Gastroesophageal sphincter (tissue), 4 donors: Measurements from ENCODE around the gene PROC. TPM values are rescaled to one million over a fixed set of nuclear protein-coding genes. Genes with fewer than 3 reads are reported as not detected.
A peak's percentile ranks its signal among the peaks of the same experiment; 100 is the strongest.

Experiments
- ATAC-seq: fragments of 150-250 bp; one replicate; pipeline ENCODE4 v1.9.1; 2016; ENCODE audit warnings: mild to moderate bottlenecking, moderate library complexity
- H3K27ac ChIP-seq, 4 donors: fragments of 200-600 bp; sonication (generic) in 3 of 4; 1 replicate in 3 of 4; 2 replicates in 1 of 4; pipeline ENCODE4 v1.5.1; 2016 to 2019
- H3K27me3 ChIP-seq: fragments of 200-600 bp; sonication (generic); one replicate; pipeline ENCODE4 v1.5.1; 2019
- H3K36me3 ChIP-seq, 2 donors: fragments of 200-600 bp; sonication (generic); one replicate each; pipeline ENCODE4 v1.5.1; 2019; ENCODE audit warnings: control low read depth in 1 of 2
- H3K4me1 ChIP-seq, 3 donors: fragments of 200-600 bp; sonication (generic); 1 replicate in 2 of 3; 2 replicates in 1 of 3; pipeline ENCODE4 v1.5.1; 2016 to 2019; ENCODE audit warnings: control low read depth in 2 of 3
- H3K4me3 ChIP-seq, 2 donors: fragments of 200-600 bp; sonication (generic); one replicate each; pipeline ENCODE4 v1.5.1; 2019; ENCODE audit warnings: mild to moderate bottlenecking in 1 of 2, moderate library complexity in 1 of 2
- H3K9me3 ChIP-seq, 3 donors: fragments of 200-600 bp; sonication (generic); one replicate each; pipeline ENCODE4 v1.5.1; 2017 to 2019; ENCODE audit warnings: control low read depth in 2 of 3
- CTCF ChIP-seq, 4 experiments: fragments of 200-600 bp in 2 of 4; fragments of 450-650 bp in 2 of 4; sonication (generic) in 1 of 4; IDR thresholded peaks; one replicate each; pipeline ENCODE4 v1.5.1; 2017 to 2019; ENCODE audit warnings: antibody characterized with exemption in 4 of 4, mild to moderate bottlenecking in 2 of 4, moderate library complexity in 2 of 4
- EP300 ChIP-seq: sonication (generic); formaldehyde crosslinking; IDR thresholded peaks from one replicate; pipeline ENCODE4 v1.6.1; 2017; ENCODE audit warnings: antibody characterized with exemption, mild to moderate bottlenecking
- POLR2A ChIP-seq, 2 donors: fragments of 450-650 bp; IDR thresholded peaks; one replicate each; pipeline ENCODE4 v1.6.1; 2017; ENCODE audit warnings: antibody characterized with exemption in 2 of 2, mild to moderate bottlenecking in 2 of 2, moderate library complexity in 1 of 2
- POLR2AphosphoS5 ChIP-seq: sonication (generic); formaldehyde crosslinking; IDR thresholded peaks from one replicate; pipeline ENCODE4 v1.6.1; 2017; ENCODE audit warnings: antibody characterized with exemption
- WGBS, 2 donors: methylation state at CpG; one replicate each; pipeline ENCODE4 v1.1.5; 2018; ENCODE audit warnings: low coverage in 1 of 2; 5-methylcytosine and 5-hydroxymethylcytosine counted together
- total RNA-seq, 4 donors: library from RNA; depleted of rRNA; stranded (reverse); fragments of >200 nt; gene quantifications; one replicate each; pipeline ENCODE4 v1.1.0, GENCODE V29; 2016

Gene PROC
- total RNA-seq, 4 donors from 2014 or later = not detected

GRCh38 chr2:127387655-127388422, 30.4 kb upstream of the PROC start, which contains the start of gene MAP3K2:
Gene MAP3K2, minus strand, starts transcription at chr2:127387975. Its CDS starts 44,846 bp downstream, at chr2:127343129.
- H3K4me1 ChIP-seq = peaks cover 0 to 50% (median 3%) of the 10 kb centered on the region in 3 donors
- TF ChIP-seq POLR2A (IDR thresholded peaks at IDR 0.05) (peak; percentile 89 to 91), CTCF (IDR thresholded peaks at IDR 0.05) (no peak), EP300 (no peak), POLR2AphosphoS5 (peak; percentile 69)
- H3K27me3 ChIP-seq = no peaks in the 10 kb centered on the region
- no peaks in the 10 kb centered on the region for H3K9me3 ChIP-seq
- peak within 1 kb of the TSS; percentile 100 for H3K27ac ChIP-seq
- peak within 1 kb of the TSS; percentile 87 to 93 for H3K4me3 ChIP-seq
- H3K36me3 ChIP-seq = no peaks in the 10 kb centered on the region
- peak; percentile 93 for ATAC-seq
- WGBS, 2 donors = 0% methylated on average over 1 of the region's 100 CpGs; no CpG with 5 or more reads in 1 of the 2 donors

- Histone ChIP-seq H3K4me3 (peak overlapping the region; percentile 40 to 87), H3K27ac (peak overlapping the region; percentile 79 to 100 (median 100)), H3K27me3 (no peaks in the 10 kb centered on the region), H3K9me3 (no peaks in the 10 kb centered on the region), H3K36me3 (no peaks in the 10 kb centered on the region), H3K4me1 (peaks cover 0 to 43% (median 3%) of the 10 kb centered on the region in 3 donors)
- WGBS, 2 donors = 42 to 53% methylated on average over 6 to 7 of the region's 8 CpGs
- TF ChIP-seq POLR2AphosphoS5 = no peak
- no peak for TF ChIP-seq CTCF (IDR thresholded peaks at IDR 0.05)
- TF ChIP-seq POLR2A (IDR thresholded peaks at IDR 0.05) = no peak
- TF ChIP-seq EP300 = no peak
- no peak for ATAC-seq
Observed at GRCh38 chr2:127388423-127389164, 29.6 kb upstream of the PROC start.

- TF ChIP-seq POLR2A (IDR thresholded peaks at IDR 0.05) (no peak), EP300 (no peak), CTCF (IDR thresholded peaks at IDR 0.05) (no peak), POLR2AphosphoS5 (no peak)
- no peaks in the 10 kb centered on the region for H3K9me3 ChIP-seq
- 81 to 90% methylated on average over 2 to 4 of the region's 5 CpGs for WGBS, 2 donors
- H3K4me3 ChIP-seq = no peak overlapping the region
- peaks cover 0 to 33% (median 3%) of the 10 kb centered on the region in 3 donors for H3K4me1 ChIP-seq
- ATAC-seq = no peak
- no peaks in the 10 kb centered on the region for H3K36me3 ChIP-seq
- H3K27me3 ChIP-seq = no peaks in the 10 kb centered on the region
- no peak overlapping the region for H3K27ac ChIP-seq
Observed at GRCh38 chr2:127389778-127390435, 28.3 kb upstream of the PROC start.

- Histone ChIP-seq H3K27me3 (no peaks in the 10 kb centered on the region), H3K9me3 (no peaks in the 10 kb centered on the region), H3K36me3 (no peaks in the 10 kb centered on the region), H3K4me1 (peaks cover 0 to 11% (median 0%) of the 10 kb centered on the region in 3 donors), H3K4me3 (no peak overlapping the region), H3K27ac (no peak overlapping the region)
- 80% methylated on average over 2 of the region's 2 CpGs; no CpG with 5 or more reads in 1 of the 2 donors for WGBS, 2 donors
- TF ChIP-seq POLR2A (IDR thresholded peaks at IDR 0.05) (no peak), POLR2AphosphoS5 (no peak), CTCF (IDR thresholded peaks at IDR 0.05) (no peak), EP300 (no peak)
- no peak for ATAC-seq
Observed at GRCh38 chr2:127392133-127392827, 25.9 kb upstream of the PROC start.
